NCI-H1930 (cell line): ENCODE data around the gene EDC3.
A peak's percentile ranks its signal among the peaks of the same experiment; 100 is the strongest.
"Not testable (repeated sequence)": the region's sequence is repeated elsewhere in the genome, so short reads cannot be mapped to it uniquely, and the experiment has no call there.

ENCODE experiments used
- DNase-seq, 2 experiments: peaks; one replicate each; lab custom pipeline; 2025; lab: John Stamatoyannopoulos, UW

Gene EDC3

DNA sequence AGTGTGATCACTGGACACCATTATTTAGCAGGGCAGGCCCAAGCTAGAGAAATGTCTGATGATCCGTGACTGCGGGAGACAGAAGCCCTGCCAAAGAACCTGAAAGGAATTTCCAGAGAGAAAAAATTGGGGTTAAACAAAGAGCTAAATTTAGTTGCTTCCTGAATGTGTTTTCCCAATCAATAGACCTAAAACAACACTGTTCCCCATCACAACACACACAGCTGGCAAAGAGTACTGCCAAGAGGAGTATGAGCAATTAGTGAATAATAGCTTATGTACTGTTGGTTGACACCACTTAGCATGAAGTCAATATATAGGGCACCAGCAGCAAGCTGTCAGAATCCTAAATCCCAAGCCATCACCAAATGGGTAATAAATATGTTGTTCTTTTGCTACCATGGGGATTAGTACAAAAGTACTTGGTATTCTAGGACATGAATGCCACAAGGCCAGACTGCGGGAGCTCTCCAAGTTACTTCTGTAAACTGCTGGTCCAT, 44.5 kb downstream of the EDC3 start:
- no peak for DNase-seq

DNA sequence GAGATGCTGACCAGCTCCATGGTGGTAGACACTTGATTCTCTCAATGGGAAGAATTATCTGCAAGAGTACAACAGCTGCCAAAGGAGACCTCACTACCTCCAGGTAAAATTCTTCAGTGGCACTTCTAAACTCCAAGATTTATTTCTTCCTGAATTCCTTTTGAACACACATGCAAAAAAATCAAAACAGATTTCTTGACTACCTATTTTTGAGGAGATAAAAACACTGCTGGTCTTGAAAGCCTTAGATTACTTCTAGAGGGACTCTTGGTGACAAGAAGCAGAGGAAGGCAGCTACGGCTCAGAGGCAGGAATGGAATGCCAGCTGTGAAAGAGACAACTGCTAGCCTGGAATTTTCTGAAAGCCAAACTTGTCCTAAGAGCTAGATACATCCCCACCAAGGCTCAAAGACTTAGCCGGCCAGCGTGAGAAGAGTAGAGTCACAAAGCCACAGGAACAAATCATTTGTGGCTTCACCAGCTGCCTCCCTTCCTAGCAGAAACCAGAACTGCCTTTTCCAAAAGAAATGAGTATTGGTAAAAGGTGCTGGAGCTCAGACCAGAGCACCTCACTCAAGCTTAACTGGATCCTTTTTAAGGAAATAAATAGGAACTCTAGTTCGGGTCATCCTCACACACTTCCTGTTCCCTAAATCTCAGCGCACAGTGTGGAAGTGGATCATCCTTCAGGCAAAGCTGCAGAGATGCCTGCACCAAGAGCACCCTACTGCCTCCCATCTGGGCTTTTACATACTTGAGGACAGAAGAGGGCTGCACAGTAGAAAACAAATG, 47.6 kb downstream of the EDC3 start:
- DNase-seq = no peak

DNA sequence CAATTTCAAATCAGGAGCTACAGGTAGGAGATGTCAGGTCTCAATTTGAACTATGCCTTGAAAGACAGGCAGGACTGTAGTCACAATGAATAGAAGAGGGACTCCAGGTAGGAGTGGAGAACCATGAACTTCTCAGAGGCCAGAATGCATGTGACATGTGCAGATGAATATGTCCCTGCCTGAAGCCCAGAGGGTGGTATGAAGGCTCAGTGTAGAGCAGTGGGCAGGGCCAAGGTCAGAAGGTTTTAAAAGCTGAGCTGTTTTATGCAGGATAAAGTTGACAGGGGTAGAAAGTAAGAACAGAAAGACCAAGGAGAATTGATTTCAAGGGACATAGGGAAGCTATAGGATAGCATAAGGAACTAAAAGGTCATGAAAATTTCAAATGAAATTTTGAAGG, 49.3 kb downstream of the EDC3 start:
- DNase-seq = no peak

DNA sequence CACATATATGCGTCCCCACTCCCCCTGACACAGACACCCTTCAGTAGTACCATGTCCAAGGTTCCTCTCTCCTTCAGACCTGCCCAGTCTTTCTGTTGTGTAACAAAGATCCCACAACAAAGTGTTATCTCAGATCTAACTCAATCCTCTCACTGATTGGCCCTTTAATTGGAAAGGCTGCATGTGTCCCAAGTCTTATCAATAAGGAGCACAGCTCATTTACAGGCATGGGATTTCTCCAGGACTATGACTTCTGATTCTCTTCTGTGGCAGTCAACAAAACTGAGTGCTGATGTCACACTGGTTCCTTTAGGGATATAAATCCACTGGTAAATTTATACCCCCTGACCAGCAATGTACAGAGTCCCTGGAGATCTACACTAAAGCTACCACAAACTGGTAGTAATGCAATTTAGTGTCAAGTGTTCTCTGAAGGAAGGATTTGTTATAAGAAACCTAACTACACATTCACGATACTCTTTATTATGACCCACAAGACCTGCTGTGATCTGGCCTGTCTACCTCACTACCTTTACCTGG, 52.1 kb downstream of the EDC3 start:
- no peak for DNase-seq

DNA sequence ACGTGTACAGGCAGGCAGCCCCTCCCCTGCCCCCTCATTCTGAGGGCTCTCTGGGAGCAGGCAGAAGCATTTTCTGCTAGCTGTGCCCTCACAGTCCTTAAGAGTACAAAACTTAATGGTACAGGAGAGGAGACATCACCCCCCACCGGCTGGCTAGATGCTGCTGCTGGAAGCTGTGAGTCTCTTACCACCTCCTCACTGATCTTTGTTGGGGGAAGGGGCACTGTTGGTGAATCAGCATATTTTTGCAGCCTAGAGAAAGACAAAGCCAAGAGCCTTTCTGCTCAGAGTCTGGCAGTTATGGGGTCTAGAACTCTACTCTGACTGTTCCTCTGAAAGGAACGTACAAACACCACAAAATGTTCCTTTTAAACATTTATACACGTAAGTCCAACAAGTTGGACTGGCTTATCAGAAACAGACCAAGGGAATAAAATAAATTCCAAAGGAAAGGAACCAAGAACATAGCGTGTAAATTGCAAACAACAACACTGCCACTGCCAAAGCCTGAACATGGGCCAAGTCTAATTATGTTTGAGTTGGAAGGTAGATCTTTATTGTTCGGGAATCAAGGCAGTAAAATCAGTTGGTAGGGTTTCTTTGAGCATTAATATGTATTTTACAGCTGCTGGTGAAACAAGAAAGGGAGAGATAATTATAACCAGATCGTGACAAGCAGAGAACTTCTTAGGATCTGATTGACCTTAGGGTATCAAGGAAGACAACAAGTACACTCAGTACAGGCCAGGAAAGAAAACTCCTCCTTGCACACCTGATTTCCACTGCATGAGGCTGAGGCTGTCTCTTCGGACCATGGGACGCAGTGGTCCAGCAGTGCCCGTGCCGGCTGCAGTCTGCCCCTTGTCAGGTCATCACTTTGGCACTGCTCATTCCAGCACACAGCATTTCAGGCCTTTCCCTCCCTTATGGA, 52.8 kb downstream of the EDC3 start:
- no peak for DNase-seq

DNA sequence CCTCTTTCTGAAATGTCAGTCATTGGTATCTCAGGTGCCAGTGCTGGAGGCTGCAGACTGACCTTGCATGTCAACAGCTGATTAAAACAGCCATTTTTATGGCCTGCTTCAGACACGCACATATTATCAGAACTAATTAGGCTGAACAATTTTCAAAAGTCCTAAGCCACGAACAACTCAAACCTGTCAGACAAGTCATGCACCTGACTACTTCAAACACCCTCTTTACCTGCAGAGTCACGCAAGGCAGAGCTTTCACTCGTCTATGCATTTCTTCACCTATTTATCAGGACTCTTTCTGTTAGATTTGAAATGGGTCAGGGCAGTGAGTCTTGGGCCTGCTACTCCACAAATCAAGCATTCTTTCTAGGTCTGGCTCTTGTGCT, 53.5 kb downstream of the EDC3 start:
- no peak for DNase-seq

DNA sequence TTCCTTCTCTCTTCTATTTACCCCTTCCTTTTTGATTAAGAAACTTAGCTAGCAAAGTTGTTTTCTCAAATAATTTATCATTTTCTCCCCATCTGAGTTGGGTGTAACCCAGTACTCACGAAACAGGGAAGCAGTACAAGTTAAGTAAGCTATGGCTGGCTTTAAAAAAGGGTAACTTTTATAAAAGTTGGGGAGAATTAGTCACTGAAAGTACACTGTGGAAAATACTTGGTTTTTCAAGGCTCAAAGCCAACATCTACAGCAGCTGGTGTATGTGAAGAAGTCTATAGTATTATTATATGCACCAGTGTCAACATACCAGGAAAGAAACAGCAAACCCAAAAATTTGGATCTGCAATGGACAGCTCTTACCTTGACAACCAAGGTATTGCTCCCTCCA, 54.7 kb downstream of the EDC3 start:
- no peak for DNase-seq

DNA sequence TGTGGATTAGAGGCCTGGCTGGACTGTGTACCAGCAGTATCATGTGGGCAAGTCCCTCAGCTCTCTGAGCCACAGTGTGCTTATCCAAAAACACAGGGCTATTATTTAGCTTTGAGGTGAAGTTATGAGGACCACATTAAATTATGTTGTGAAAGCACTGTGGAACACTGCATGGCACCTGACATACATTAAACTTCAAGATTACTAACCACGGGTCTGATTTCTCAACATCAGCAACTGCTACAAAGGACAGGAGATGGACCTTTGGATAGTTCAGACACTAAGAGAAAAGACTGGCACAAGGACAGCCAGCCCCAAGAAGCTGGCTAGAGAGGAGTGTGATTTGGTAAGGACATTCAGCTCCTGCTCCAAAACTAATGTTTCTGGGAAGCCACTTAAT, 58.8 kb downstream of the EDC3 start:
- DNase-seq = no peak

DNA sequence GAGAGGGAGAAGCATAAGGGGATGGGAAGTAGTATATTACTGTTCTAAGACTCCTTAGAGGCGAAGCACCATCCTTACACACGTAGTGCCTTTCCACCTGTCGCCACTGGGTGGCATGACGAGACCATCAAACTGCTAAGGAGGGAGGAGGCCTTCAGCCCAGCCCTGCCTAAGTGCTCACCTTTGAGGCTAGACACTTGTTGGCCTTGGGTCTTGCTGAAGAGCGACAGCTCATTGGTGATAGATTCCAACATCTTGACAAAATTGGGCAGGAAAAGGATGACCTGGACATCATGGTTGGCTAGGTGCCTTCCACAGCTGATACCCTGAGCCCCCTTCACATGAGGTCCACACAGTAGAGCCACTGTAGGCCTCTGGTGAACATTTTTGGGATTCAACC, 60.6 kb downstream of the EDC3 start:
- DNase-seq = peak; percentile 36 to 39

DNA sequence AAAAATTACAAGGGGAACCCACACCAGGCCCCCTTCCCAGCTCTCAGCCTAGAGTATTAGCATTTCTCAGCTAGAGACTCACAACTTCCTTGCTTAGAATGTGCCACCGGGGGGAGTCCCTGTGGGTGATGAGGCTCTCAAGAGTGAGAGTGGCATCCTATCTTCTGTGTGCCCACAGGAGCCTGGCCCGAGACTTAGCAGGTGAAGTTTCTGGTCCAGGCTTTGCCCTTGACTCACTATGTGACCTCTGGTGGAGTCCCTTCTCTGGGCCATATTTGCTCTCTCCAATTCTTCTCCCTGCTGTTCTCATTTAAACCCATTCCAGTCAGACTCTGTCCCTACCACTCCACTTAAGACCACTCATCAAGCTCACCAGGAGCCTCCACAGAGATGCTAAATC, 62.0 kb downstream of the EDC3 start:
- DNase-seq = no peak

DNA sequence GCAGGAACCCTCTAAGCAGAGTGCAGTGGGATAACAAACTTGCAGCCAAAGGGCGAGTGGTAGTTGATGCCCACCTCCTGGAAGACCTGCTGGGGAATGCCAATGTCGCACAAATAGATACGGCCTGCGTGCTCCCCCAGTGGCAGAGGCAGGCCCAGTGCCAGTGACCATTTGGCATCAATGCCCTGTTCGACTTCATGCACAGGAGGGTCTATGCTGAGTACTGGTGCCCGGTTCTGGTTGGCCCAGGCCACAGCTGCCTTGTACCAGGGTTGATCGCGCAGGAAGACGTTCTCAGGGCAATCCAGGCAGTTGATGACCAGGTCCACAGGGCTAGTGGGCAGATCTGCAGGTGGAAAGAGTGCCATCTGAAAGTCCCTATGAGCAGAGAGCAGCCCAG, 63.2 kb downstream of the EDC3 start:
- no peak for DNase-seq

DNA sequence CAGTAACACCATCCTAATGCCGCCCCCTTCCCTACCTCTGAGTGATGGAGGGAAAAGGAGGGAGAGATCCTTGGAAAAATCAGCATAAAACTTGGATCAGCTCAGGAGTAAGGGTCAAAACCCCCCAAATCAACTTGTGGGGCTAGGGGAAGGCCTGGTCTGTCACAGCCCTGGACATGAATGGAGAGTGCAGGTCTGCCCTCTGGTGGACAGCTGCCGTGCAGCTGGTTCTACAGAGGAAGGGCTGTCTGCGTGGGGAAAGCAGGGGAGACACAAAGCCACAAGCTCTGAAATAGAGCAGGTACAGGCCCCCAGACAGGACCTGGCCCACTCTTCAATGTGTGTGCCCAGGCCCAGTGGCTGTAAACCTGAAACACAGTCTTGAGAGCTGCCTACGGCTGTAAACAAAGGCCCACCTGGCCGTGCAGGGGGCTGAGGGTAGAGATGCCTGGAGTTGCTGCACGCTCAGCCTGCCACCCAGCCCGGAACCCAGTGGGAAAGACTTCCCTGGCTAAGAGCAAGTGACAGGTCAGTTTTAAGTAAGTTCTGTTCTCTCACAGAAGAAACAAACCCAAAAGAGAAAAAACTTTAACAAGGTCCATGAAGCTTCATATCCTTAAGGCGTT, 63.8 kb downstream of the EDC3 start:
- DNase-seq = peak in 1 of 2 experiments; percentile 5

DNA sequence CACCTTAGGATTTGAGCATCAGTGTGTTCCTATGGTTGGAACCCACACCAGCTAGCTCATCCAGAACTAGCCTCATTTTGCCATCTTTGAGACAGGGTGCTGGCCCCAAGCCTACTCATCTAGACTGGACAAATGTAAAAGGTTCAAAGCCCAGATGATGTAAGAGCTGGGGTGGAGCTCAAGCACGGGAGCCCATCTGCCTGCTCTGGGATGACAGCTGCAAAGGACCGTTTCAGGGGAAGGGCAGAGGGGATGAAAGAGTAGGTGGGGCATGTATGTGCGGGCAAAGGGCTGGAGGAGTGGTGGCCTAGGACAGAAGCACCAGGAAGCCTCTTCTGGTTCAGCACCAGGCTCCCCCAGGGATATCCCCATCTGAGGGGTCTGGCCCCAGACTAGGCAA, 64.4 kb downstream of the EDC3 start:
- no peak for DNase-seq

DNA sequence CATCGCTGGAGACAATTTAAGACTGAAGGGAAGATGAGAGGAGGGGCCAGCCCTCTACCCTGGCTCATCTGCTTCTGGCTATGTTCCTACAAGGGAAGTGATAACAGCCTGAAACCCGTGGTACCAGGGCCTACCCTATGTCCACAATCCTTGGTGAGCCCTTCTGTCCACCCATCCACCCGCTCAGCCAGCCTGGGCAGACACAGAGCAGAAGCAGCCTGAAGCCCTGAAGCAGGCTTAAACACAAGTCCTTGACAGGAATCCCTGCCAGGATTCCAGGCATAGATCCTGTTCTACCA, 64.8 kb downstream of the EDC3 start:
- DNase-seq = no peak

DNA sequence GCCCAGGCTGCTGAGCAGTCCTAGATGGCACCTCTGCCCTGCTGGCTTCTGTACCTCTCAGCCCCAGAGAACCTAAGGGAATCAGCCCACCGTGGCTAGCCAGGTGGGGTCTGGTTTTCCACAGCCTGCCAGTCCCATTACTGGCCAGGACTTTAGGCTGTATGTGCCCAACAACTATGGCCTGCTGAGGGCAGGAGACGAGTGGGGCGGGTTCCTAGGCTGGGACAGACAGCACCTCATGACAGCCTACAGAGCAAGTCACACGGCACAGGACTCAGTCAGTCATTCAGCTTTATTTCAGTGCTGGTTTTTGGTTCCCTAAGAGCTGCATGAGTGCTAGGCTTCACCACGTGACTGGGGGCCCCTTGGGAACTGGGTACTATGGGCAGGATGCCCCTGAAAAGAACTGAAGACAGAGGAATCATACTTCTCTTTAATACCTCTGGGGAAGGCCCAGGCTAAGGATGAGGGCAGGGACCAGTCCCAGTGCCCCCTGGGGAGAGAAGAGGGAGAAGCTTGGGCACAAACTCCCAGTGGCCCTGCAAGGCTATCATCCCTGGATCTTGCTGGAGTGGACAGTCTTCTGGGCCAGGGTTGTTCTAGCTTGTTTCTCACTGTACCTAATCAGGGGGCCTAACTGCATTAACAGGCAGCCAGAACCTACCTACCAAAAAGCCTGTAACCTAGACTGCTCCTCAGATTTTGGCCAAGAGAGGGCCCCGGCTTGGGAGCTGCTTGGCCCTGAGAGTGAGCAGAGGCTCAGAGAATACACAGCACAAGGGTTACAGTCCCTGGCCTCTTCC, 65.3 kb downstream of the EDC3 start:
- DNase-seq = no peak

DNA sequence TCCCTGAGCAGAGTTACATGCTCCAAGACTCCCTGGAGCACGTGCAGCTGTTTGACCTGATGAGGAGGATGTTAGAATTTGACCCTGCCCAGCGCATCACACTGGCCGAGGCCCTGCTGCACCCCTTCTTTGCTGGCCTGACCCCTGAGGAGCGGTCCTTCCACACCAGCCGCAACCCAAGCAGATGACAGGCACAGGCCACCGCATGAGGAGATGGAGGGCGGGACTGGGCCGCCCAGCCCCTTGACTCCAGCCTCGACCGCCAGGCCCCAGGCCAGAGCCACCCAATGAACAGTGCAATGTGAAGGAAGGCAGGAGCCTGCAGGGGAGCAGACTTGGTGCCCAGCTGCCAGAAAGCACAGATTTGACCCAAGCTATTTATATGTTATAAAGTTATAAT, 66.1 kb downstream of the EDC3 start:
- not testable (repeated sequence) for DNase-seq

DNA sequence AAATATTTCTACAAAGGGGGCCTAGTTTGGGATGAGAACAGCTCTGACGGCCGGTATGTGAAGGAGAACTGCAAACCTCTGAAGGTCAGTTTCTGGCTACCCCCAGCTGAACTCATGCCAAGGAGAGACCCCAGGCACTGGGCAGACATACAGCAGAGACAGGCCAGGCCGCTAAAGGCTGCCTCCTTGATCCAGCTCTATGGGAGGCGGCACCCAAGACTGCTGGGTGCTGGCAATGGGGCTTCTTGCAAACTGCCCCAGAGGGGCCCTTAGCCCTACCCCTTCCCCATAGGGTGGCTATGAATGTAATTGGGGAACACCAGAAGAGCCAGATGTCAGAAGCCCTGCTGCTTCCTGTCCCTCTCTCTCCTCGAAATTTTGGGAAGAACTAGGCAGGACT, 66.9 kb downstream of the EDC3 start:
- DNase-seq = no peak

DNA sequence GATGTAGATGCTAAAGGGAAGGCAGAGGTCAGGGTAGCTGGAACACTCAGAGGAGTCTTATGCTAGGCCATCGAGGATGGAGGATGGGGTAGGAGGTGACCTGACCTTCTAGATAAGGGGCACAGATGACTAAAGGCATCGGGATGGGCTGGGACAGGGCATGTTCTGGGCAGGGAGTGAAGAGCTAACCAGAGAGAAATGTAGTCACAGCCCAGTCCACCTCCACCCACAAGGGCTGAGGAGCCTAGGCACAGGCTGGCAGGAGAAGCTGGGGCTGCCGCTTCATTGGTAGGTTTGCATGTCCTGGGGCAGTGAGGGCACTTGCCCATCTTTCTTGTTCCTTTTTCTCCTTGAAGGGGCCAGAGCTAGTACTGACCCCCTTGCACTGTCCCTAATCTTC, 67.6 kb downstream of the EDC3 start:
- no peak for DNase-seq

DNA sequence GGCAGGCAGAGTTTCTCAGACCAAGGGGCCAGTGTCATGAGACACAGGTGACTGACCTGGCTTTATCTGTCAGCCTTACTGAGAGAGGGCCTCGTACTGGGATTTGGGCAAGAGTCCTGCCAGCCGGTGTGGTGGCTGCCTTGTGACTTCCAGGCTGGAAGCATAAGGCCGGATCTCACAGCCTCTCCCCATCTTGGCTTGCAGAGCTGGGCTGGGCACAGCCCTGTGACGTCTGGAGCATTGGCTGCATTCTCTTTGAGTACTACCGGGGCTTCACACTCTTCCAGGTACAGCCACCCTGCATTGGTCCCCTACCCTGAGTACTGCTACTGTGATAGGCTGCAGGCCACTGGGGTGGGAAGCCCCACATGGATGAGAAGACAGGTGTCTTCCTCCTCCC, 68.1 kb downstream of the EDC3 start:
- DNase-seq = no peak

DNA sequence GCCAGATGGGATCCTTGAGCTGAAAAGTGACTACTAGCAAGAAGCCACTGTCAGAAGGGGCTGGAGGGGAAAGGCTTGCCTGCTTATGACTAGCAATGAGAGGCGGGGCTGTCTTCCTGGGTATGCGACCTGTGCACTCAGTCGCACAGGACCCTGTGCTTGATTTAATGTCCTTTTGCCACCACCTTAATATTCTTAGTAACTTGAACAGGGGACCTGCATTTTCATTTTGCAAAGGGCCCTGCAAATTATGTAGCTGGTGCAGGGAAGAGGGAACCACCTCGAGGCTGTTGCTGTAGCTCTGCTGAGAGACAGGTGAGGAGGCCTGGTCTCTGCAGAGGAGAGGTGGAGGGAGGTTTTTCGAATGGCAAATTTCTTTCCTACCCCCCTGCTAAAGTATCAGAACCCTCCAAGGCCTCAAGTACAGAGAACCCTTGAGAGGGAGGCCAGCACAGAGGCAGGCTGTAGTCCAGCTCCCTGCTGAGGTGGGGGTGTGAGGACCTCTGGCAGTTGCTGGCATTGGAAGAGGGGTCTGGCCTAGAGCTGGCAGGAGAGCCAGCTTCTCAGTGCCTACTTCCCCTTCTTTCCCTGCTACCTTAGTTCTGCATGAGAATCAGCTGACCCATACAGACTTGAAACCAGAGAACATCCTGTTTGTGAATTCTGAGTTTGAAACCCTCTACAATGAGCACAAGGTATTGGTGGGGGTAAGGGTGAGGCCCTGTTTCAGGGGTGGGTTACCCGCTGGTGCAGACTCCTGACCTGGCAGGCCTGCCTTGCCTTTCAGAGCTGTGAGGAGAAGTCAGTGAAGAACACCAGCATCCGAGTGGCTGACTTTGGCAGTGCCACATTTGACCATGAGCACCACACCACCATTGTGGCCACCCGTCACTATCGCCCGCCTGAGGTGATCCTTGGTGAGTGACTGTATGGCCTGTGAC, 68.8 kb downstream of the EDC3 start:
- no peak for DNase-seq

DNA sequence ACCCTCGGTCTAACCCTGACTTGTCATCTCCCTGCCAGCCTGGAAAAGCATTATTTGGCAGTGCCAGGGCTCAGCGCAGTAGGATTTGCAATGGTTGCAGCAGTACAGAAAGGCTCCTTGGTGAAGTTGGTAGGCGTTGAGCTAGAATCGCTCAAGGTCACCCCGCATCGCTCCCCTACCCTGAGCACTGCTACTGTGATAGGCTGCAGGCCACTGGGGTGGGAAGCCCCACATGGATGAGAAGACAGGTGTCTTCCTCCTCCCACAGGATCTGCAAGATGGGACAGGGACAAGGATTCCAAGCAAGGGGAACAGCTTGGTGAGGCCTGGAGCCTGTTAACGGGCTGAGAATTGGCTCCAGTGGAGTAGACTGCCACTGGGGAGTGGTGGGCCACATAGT, 69.5 kb downstream of the EDC3 start:
- no peak for DNase-seq
